ENCODE results near the gene C4A. TPM values are rescaled to one million over a fixed set of nuclear protein-coding genes. Genes with fewer than 3 reads are reported as not detected.
A peak's percentile ranks its signal among the peaks of the same experiment; 100 is the strongest.

Gene C4A
- total and polyA plus RNA-seq, 2 of the 13 experiments (the other 11 are each of a cell fraction or from before 2014, with no cell fraction given), result 165 to 478 TPM

GRCh38 chr6:31972709-31973350 lies 9.0 kb upstream of the C4A start (continued):
- TF ChIP-seq CTCF (CRISPR knock-in tag; IDR thresholded peaks at IDR 0.05), result 0 out of 2 replicates have a peak, but pooled peaks have one; percentile 3
- 0 out of 2 replicates have a peak, but pooled peaks have one; percentile 1 for TF ChIP-seq MEF2D (CRISPR knock-in tag; IDR thresholded peaks at IDR 0.05)
- 0 out of 2 replicates have a peak, but pooled peaks have one; percentile 27 for TF ChIP-seq MED13 (CRISPR knock-in tag; IDR thresholded peaks at IDR 0.05)
- no peak for TF ChIP-seq FOXC1 (CRISPR knock-in tag; IDR thresholded peaks at IDR 0.05; ENCODE audit: borderline replicate concordance)
- TF ChIP-seq JUNB (CRISPR knock-in tag; IDR thresholded peaks at IDR 0.05; ENCODE audit: borderline replicate concordance), result peak; percentile 54; the same call in 1 of the 2 replicates
- no peak for TF ChIP-seq ZFP36L2 (CRISPR knock-in tag; IDR thresholded peaks at IDR 0.05)
- no peak for TF ChIP-seq ZSCAN5A (CRISPR knock-in tag; IDR thresholded peaks at IDR 0.05; ENCODE audit: borderline replicate concordance)
- no peak for TF ChIP-seq SUZ12 (IDR thresholded peaks at IDR 0.05; ENCODE audit: low read depth, low read length)
- peak; percentile 8; the same call in 1 of the 2 replicates for TF ChIP-seq DZIP1 (CRISPR knock-in tag; IDR thresholded peaks at IDR 0.05)
- TF ChIP-seq BORCS8-MEF2B (CRISPR knock-in tag; IDR thresholded peaks at IDR 0.05), result peak; percentile 58; the same call in 1 of the 2 replicates
- TF ChIP-seq RAD21 (CRISPR knock-in tag; IDR thresholded peaks at IDR 0.05), result 0 out of 2 replicates have a peak, but pooled peaks have one; percentile 6
- TF ChIP-seq ZSCAN25 (CRISPR knock-in tag; IDR thresholded peaks at IDR 0.05), result no peak
- 0 out of 2 replicates have a peak, but pooled peaks have one; percentile 84 for TF ChIP-seq ZNF660 (CRISPR knock-in tag; IDR thresholded peaks at IDR 0.05; ENCODE audit: borderline replicate concordance, low read depth)
- TF ChIP-seq MXD3 (CRISPR knock-in tag; IDR thresholded peaks at IDR 0.05), result no peak
- TF ChIP-seq HOXD1 (CRISPR knock-in tag; IDR thresholded peaks at IDR 0.05), result 0 out of 2 replicates have a peak, but pooled peaks have one; percentile 65
- no peak for TF ChIP-seq PRPF4 (IDR thresholded peaks at IDR 0.05; ENCODE audit: low read depth, low read length, poor library complexity, severe bottlenecking)
- peak; percentile 4; the same call in 1 of the 2 replicates for TF ChIP-seq ZBTB4 (CRISPR knock-in tag; IDR thresholded peaks at IDR 0.05; ENCODE audit: borderline replicate concordance)
- no peak; the same call in 1 of the 2 replicates for TF ChIP-seq SAFB2 (CRISPR knock-in tag; IDR thresholded peaks at IDR 0.05; ENCODE audit: borderline replicate concordance, low read depth)
- peak; percentile 69; the same call in 1 of the 2 replicates for TF ChIP-seq ZNF891 (CRISPR knock-in tag; IDR thresholded peaks at IDR 0.05)

Data from HepG2 (cell line).